ENCODE results near the gene ACAP1. TPM values are rescaled to one million over a fixed set of nuclear protein-coding genes. Genes with fewer than 3 reads are reported as not detected.
"Not testable (repeated sequence)": the region's sequence is repeated elsewhere in the genome, so short reads cannot be mapped to it uniquely, and the experiment has no call there.

The ACAP1 gene
- total RNA-seq, 2 donors from 2014 or later = 2.5 to 6.5 TPM

GRCh38 chr17:7329997-7330637 lies 6.2 kb upstream of the ACAP1 start:
- Histone ChIP-seq H3K4me3 (peak overlapping the region; percentile 72 to 87), H3K27ac (peak overlapping the region; percentile 82 to 84), H3K4me1 (replicated peaks) (peaks cover 6% of the 10 kb centered on the region), H3K27me3 (replicated peaks; ENCODE audit: insufficient read depth) (no peaks in the 10 kb centered on the region), H3K36me3 (no peaks in the 10 kb centered on the region), H3K9me3 (no peaks in the 10 kb centered on the region)
- intact Hi-C loops (cut with DNase I) = no loop called here
- peak; percentile 69 for DNase-seq (ENCODE audit: low spot score)
- TF ChIP-seq CTCF (IDR thresholded peaks at IDR 0.05) (no peak), POLR2AphosphoS5 (IDR thresholded peaks at IDR 0.05) (no peak), POLR2A (IDR thresholded peaks at IDR 0.05) (no peak)
- WGBS = under 1% methylated on average over 28 of the region's 34 CpGs

- TF ChIP-seq CTCF (IDR thresholded peaks at IDR 0.05) = no peak
- TF ChIP-seq POLR2A (IDR thresholded peaks at IDR 0.05) = no peak
- no peak for TF ChIP-seq POLR2AphosphoS5 (IDR thresholded peaks at IDR 0.05)
- Histone ChIP-seq H3K4me3 (peak overlapping the region; percentile 72 to 87), H3K36me3 (no peaks in the 10 kb centered on the region), H3K4me1 (replicated peaks) (peaks cover 6% of the 10 kb centered on the region), H3K27me3 (replicated peaks; ENCODE audit: insufficient read depth) (no peaks in the 10 kb centered on the region), H3K9me3 (no peaks in the 10 kb centered on the region), H3K27ac (peak overlapping the region; percentile 82 to 84)
- no peak for DNase-seq (ENCODE audit: low spot score)
- intact Hi-C loops (cut with DNase I) = no loop called here
- WGBS = 58% methylated on average over 10 of the region's 13 CpGs
These were observed 5.7 kb upstream of the ACAP1 start for GRCh38 chr17:7330638-7331015.

GRCh38 chr17:7332111-7332510 lies 4.2 kb upstream of the ACAP1 start:
- H3K4me3 ChIP-seq = no peak overlapping the region
- no peak for DNase-seq (ENCODE audit: low spot score)
- H3K27ac ChIP-seq = no peak overlapping the region
- TF ChIP-seq POLR2A (IDR thresholded peaks at IDR 0.05) (no peak), POLR2AphosphoS5 (IDR thresholded peaks at IDR 0.05) (no peak), CTCF (IDR thresholded peaks at IDR 0.05) (no peak)
- H3K9me3 ChIP-seq = no peaks in the 10 kb centered on the region
- WGBS = 51% methylated on average over 7 of the region's 7 CpGs
- peaks cover 6% of the 10 kb centered on the region for H3K4me1 ChIP-seq (replicated peaks)
- intact Hi-C loops (cut with DNase I) = no loop called here
- H3K27me3 ChIP-seq (replicated peaks; ENCODE audit: insufficient read depth) = no peaks in the 10 kb centered on the region
- H3K36me3 ChIP-seq = no peaks in the 10 kb centered on the region

- H3K36me3 ChIP-seq; intact Hi-C loops (cut with DNase I); H3K4me1 ChIP-seq (replicated peaks); H3K27me3 ChIP-seq (replicated peaks; ENCODE audit: insufficient read depth); H3K4me3 ChIP-seq; H3K27ac ChIP-seq; H3K9me3 ChIP-seq; DNase-seq (ENCODE audit: low spot score): not testable (repeated sequence)
- 42% methylated on average over 14 of the region's 14 CpGs for WGBS
These were observed 3.7 kb upstream of the ACAP1 start for GRCh38 chr17:7332600-7333069.

- no peak overlapping the region for H3K27ac ChIP-seq
- intact Hi-C loops (cut with DNase I) = no loop called here
- no peak for TF ChIP-seq POLR2A (IDR thresholded peaks at IDR 0.05)
- no peak for TF ChIP-seq POLR2AphosphoS5 (IDR thresholded peaks at IDR 0.05)
- no peak for TF ChIP-seq CTCF (IDR thresholded peaks at IDR 0.05)
- no peaks in the 10 kb centered on the region for H3K36me3 ChIP-seq
- DNase-seq (ENCODE audit: low spot score) = no peak
- no peaks in the 10 kb centered on the region for H3K27me3 ChIP-seq (replicated peaks; ENCODE audit: insufficient read depth)
- peaks cover 6% of the 10 kb centered on the region for H3K4me1 ChIP-seq (replicated peaks)
- no peak overlapping the region for H3K4me3 ChIP-seq
- H3K9me3 ChIP-seq = no peaks in the 10 kb centered on the region
- 82% methylated on average over 3 of the region's 3 CpGs for WGBS
These were observed 1.3 kb upstream of the ACAP1 start for GRCh38 chr17:7334938-7335538.

- H3K4me3 ChIP-seq; intact Hi-C loops (cut with DNase I); DNase-seq (ENCODE audit: low spot score); H3K27ac ChIP-seq; H3K9me3 ChIP-seq; H3K36me3 ChIP-seq; H3K27me3 ChIP-seq (replicated peaks; ENCODE audit: insufficient read depth); H3K4me1 ChIP-seq (replicated peaks): not testable (repeated sequence)
- WGBS = 86% methylated on average over 13 of the region's 13 CpGs
These were observed 564 bp upstream of the ACAP1 start for GRCh38 chr17:7335765-7336164.

GRCh38 chr17:7337600-7337999 lies 1.3 kb downstream of the ACAP1 start:
- H3K36me3 ChIP-seq; H3K9me3 ChIP-seq; H3K27ac ChIP-seq; H3K4me1 ChIP-seq (replicated peaks); DNase-seq (ENCODE audit: low spot score); intact Hi-C loops (cut with DNase I); H3K27me3 ChIP-seq (replicated peaks; ENCODE audit: insufficient read depth); H3K4me3 ChIP-seq: not testable (repeated sequence)
- 72% methylated on average over 7 of the region's 7 CpGs for WGBS
